ENCODE results near the gene WFIKKN2.
A peak's percentile ranks its signal among the peaks of the same experiment; 100 is the strongest.
"Not testable (repeated sequence)": the region's sequence is repeated elsewhere in the genome, so short reads cannot be mapped to it uniquely, and the experiment has no call there.

Gene WFIKKN2

GRCh38 chr17:50858486-50859225, 23.3 kb downstream of the WFIKKN2 start:
- no peak for DNase-seq

GRCh38 chr17:50859727-50860126, 24.3 kb downstream of the WFIKKN2 start:
- DNase-seq: not testable (repeated sequence)

- no peak for DNase-seq
Measured at GRCh38 chr17:50861334-50861676, 25.9 kb downstream of the WFIKKN2 start.

GRCh38 chr17:50861822-50862528, 26.6 kb downstream of the WFIKKN2 start:
- DNase-seq: no peak

- DNase-seq: peak; percentile 73
Measured at GRCh38 chr17:50863221-50863843, 27.9 kb downstream of the WFIKKN2 start.

GRCh38 chr17:50863931-50864330, 28.5 kb downstream of the WFIKKN2 start:
- DNase-seq: no peak

GRCh38 chr17:50864747-50865059, 29.3 kb downstream of the WFIKKN2 start:
- DNase-seq: no peak

- peak; percentile 81 for DNase-seq
Measured at GRCh38 chr17:50865060-50865867, 29.9 kb downstream of the WFIKKN2 start.

- DNase-seq: no peak
Measured at GRCh38 chr17:50865868-50866260, 30.5 kb downstream of the WFIKKN2 start.

GRCh38 chr17:50866261-50866949, 31.0 kb downstream of the WFIKKN2 start, which contains the start of gene TOB1:
TSS of gene TOB1 (minus strand) at chr17:50866354. CDS start at chr17:50864017, 2,337 bp downstream.
- DNase-seq: peak; percentile 99

- peak; percentile 87 for DNase-seq
Measured at GRCh38 chr17:50866950-50867362, 31.6 kb downstream of the WFIKKN2 start.

GRCh38 chr17:50867363-50868139, 32.2 kb downstream of the WFIKKN2 start:
- DNase-seq: peak; percentile 94

GRCh38 chr17:50868140-50868438, 32.7 kb downstream of the WFIKKN2 start:
- DNase-seq: no peak

- no peak for DNase-seq
Measured at GRCh38 chr17:50868602-50869001, 33.2 kb downstream of the WFIKKN2 start.

- DNase-seq: peak; percentile 70
Measured at GRCh38 chr17:50871364-50871763, 36.0 kb downstream of the WFIKKN2 start.

GRCh38 chr17:50871898-50872297, 36.5 kb downstream of the WFIKKN2 start:
- no peak for DNase-seq

- DNase-seq: peak; percentile 78
Measured at GRCh38 chr17:50872710-50873424, 37.5 kb downstream of the WFIKKN2 start.

- DNase-seq: no peak
Measured at GRCh38 chr17:50875074-50875473, 39.7 kb downstream of the WFIKKN2 start.

- not testable (repeated sequence) for DNase-seq
Measured at GRCh38 chr17:50877042-50877441, 41.7 kb downstream of the WFIKKN2 start.

GRCh38 chr17:50877838-50878237, 42.5 kb downstream of the WFIKKN2 start:
- no peak for DNase-seq

GRCh38 chr17:50879086-50879485, 43.7 kb downstream of the WFIKKN2 start:
- DNase-seq: no peak
